D721Med (cell line): ENCODE measurements around the gene RSPH9.

Experiments used
- DNase-seq: peaks from one replicate; pipeline ENCODE4 v3.0.0; 2011; ENCODE audit warnings: low spot score; ENCODE audit not compliant: insufficient read length
- FAIRE-seq: peaks from 2 replicates; lab custom pipeline; 2011; peaks lifted over from hg19 to GRCh38; lab: Jason Lieb, UNC
- TF ChIP-seq, protein P1 (sequence below): IDR thresholded peaks from 2 replicates; pipeline ENCODE4 v1.5.1; 2012; ENCODE audit warnings: mild to moderate bottlenecking, control low read depth; ENCODE audit not compliant: insufficient read depth; ENCODE audit errors: missing control alignments

Gene RSPH9

DNA sequence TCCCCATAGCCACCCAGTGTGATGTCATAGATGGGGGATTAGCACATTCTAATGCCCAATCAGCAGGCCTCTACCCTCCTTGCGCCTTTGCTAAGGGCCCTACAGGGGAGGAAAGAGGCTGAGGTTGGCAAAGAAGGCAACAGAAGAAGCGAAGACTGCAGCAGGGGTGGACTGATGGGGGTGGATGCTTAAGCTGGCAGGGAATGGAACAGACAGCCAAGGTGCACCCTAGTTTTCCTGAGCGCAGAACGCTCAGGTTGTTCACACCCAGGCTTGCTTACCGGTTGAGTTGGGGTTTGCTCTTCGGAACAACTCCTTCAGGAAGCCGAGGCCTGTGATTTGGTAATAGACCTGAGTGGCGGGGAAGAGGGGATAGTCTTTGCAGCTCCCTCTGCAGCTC is 30.1 kb downstream of the RSPH9 start:
- TF ChIP-seq, protein P1, sequence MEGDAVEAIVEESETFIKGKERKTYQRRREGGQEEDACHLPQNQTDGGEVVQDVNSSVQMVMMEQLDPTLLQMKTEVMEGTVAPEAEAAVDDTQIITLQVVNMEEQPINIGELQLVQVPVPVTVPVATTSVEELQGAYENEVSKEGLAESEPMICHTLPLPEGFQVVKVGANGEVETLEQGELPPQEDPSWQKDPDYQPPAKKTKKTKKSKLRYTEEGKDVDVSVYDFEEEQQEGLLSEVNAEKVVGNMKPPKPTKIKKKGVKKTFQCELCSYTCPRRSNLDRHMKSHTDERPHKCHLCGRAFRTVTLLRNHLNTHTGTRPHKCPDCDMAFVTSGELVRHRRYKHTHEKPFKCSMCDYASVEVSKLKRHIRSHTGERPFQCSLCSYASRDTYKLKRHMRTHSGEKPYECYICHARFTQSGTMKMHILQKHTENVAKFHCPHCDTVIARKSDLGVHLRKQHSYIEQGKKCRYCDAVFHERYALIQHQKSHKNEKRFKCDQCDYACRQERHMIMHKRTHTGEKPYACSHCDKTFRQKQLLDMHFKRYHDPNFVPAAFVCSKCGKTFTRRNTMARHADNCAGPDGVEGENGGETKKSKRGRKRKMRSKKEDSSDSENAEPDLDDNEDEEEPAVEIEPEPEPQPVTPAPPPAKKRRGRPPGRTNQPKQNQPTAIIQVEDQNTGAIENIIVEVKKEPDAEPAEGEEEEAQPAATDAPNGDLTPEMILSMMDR = no peak
- no peak for DNase-seq
- no peak for FAIRE-seq

DNA sequence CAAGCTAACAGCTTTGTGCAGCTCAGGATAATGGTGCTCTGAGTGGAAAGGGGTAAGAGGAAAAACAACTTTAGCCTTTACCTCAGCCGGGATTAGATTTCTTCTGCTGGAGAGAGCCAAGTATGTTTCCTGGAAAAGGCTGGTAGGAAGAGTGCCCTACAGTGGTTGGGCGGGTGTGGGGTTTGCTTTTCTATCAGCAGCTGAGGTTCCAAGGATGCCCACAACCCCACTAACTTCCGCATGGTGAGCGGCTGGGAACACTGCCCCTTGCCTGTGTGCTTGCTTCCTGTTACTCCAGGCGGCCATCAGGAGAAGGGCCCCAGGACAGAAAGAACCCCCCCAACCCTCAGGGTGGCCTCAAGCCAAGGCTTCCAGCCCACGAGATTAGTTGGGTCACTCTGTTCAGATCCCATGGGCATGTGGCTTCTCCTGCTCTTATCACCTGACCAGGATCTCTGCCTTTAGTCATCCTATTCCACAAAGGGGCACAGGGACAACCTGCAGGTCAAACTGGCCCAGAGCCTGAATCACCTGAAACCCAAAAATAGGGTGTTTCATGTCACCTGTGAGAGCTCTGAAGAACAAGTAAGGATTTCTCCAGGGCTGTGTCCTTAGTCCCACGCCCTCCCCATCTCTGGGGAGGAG is 32.2 kb downstream of the RSPH9 start:
- DNase-seq (no peak), FAIRE-seq (no peak)
- TF ChIP-seq, protein P1 = no peak

DNA sequence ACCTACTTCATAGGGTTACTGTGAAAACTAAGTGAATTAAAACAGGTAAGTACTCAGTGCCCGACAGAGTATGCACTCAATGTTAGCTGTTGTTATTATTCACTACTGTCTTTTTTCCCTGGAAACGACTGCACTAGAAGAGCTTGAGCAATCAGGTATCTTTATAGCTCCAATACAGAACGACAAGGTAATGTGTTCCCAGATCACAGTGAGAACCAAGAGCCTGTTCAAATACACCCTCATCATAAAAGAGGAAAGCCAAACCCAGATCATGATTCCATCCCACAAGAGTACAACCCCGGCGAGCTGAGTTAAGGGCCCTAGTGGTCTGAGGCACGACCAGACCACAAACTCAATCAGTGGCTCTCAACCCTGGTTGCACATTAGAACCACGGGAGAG is 32.9 kb downstream of the RSPH9 start:
- DNase-seq (no peak), FAIRE-seq (no peak)
- TF ChIP-seq, protein P1 = no peak

DNA sequence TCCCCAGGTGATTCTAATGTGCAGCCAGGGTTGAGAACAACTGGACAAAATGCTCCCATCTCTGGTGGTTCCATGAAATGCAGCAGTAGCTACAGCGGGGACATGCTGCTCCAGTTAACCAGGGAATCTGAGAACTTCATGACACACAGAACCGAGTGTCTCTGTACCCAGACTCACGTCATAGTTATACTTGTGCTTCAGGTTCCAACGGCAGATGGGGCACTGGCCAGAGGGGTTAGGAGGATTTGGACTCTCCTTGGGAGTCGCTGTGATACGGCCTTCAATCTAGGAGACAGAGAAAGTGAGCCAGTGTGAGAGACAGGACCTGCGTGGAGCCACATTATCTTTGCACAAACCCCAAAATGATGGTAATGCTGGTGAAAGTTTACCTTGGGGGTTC is 33.5 kb downstream of the RSPH9 start:
- no peak for DNase-seq
- TF ChIP-seq, protein P1 = no peak
- no peak for FAIRE-seq

DNA sequence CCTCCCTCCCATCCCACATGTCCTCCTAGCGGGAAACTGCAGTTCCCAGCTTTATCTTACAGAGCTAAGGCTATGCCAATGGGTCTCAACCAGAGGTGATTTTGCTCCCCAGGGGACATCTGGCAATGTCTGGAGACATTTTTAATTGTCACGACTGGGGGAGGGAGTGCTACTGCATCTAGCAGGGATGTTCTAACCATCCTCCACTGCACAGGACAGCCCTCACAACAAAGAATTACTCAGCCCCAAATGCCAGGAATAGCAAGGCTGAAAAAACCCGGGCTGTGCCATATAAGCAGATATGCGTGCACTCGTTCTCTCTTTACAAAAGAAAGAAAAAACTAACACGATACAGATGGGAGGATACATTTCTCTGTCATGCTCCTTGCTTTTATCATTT is 34.2 kb downstream of the RSPH9 start:
- TF ChIP-seq, protein P1 = no peak
- FAIRE-seq = no peak
- DNase-seq = no peak

DNA sequence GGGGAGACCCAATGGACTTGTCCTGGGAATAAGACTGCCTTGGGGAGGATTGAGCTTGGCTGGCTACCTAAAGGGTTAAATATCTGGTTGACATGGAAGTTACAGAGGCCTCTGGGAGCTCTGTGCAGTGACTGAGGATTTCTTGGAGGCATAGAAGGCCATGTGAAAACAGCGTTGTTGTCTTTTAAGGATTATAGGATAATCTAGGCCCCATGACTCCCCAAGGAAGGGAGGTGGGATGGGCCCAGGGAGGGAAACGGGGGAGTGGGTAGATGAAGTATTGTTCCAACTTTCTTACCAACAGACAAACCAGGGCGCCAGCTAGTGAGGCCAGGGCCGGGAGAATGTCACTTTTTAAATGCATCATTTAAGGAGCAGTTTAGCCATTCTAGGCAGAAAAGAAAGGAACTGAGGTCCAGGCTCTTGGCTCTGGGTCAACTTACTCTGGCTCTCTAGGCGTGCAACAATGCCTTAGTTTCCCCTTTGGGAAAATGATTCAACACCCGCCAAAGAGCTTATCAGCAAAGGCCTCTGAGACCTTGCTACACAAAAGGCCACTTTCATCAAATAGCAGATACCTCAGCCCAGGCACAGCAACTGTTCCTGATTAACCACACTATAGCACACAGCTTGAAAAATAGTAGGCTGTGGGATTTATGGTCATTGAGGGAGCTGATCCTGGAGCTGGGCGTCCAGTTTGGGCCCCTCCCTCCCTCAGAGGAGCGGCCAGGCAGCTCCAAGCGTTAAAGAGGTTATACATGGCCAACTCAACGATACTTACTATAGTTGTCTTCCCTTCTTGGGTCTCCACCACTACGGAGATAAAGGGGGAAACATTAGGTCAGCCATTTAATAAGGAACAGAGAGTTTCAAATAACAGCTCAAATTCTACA is 35.7 kb downstream of the RSPH9 start:
- TF ChIP-seq, protein P1 = no peak
- FAIRE-seq (no peak), DNase-seq (no peak)

DNA sequence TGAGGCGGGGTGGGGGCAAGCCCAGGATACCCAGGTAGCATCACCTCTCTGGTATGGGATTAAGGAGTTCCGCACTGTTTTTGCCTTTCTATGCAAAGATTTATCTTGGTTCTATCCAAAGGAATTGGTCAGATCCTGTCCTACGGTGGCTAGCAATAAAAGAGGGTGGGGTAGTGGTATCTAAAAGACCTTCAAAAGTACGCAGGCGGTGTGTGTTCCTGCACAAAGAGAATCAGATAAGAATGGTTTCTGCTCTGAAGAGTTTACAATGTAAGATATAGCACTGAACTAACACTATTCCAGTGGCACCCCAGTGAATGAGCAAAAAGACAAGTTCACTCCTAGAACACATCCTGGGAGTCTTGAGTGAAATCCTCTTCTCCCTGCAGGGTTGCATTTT is 36.5 kb downstream of the RSPH9 start:
- no peak for DNase-seq
- no peak for FAIRE-seq
- TF ChIP-seq, protein P1 = no peak
